HTERT RPE-1 (cell line): ENCODE measurements around the gene AGO3.
"Not testable (repeated sequence)": the region's sequence is repeated elsewhere in the genome, so short reads cannot be mapped to it uniquely, and the experiment has no call there.

Experiments
- in situ Hi-C: fragments of 300-500 bp; cut with MboI; formaldehyde crosslinking; loops from 4 replicates; pipeline ENCODE4 v1.14.3; 2020; ENCODE audit warnings: low sequenced_read_pairs

Gene AGO3

DNA sequence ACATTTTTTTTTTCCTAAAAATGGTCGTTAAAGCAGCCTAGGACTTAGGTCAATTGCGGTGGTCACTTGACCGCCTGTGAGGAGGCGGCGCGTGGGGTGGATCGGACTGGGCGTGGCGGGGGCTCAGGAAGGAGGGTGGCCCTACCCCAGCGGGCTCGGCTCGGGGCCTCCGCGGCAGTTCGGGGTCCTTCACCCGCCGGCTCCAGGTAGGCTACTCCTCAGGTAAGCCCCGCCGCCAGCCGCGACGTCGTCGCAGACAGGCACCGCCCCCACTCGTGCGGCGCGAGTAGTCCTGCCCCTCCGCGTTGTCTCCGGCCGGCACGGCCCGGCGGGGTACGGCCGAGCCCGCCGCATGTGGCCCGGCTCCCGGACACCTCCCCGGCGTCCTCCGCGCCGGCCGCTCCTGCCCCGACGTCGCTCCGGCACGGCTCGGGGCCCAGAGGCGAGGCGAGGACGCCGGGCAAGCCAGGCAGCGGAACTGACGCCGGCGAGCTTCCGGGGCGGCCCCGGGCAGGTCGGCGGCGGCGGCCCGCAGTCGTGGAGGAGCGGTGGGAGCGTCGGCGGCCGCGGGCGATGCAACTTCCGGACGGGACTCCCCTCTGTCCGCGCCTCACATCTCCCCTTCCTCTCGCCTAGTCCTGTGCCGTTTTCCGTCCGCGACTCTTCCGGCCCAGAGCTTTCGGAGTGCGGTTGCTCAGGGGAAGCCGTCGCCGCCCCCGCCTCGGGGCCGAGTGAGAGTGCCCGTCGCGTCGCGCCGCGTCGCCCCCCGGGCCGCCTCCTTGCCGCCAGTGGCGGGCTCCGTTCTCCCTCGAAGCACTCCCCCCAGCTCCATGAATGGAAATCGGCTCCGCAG, at the start of gene AGO3:
TSS of gene AGO3 (plus strand) at position 513 of the 853 bp plus-strand sequence. CDS start at position 835, 322 bp downstream.
- in situ Hi-C loops = no loop called here

DNA sequence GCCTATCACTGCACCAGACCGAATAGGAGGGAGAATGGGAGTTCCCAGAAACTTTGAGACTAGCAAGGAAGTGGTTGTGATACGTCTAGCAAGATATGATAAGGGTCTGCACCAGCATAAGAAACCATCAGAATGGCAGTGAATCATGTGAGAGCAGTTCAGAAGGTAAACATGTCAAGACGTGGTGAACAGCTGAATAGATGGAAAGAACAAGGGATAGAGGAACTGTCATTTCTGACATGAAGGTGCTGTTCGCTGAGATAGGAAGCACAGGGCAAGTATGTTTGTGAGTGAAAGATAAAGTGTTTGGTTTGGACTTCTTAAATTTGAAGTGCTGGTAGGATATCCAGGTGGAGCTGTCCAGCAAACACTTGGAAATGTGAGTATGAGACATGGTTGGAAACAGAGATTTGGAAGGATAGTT, 49.0 kb upstream of the AGO3 start:
- in situ Hi-C loops = no loop called here

GRCh38 chr1:35882586-35882944, 48.3 kb upstream of the AGO3 start:
- in situ Hi-C loops = no loop called here

- in situ Hi-C loops = no loop called here
These were observed 47.8 kb upstream of the AGO3 start, which contains the start of gene AGO1 for GRCh38 chr1:35882945-35883634. Gene AGO1 (plus strand): TSS chr1:35883209. CDS start chr1:35883422, 213 bp downstream.

- in situ Hi-C loops = no loop called here
These were observed 47.2 kb upstream of the AGO3 start for GRCh38 chr1:35883635-35884101.

- in situ Hi-C loops = no loop called here
These were observed 46.0 kb upstream of the AGO3 start for GRCh38 chr1:35884934-35885333.

DNA sequence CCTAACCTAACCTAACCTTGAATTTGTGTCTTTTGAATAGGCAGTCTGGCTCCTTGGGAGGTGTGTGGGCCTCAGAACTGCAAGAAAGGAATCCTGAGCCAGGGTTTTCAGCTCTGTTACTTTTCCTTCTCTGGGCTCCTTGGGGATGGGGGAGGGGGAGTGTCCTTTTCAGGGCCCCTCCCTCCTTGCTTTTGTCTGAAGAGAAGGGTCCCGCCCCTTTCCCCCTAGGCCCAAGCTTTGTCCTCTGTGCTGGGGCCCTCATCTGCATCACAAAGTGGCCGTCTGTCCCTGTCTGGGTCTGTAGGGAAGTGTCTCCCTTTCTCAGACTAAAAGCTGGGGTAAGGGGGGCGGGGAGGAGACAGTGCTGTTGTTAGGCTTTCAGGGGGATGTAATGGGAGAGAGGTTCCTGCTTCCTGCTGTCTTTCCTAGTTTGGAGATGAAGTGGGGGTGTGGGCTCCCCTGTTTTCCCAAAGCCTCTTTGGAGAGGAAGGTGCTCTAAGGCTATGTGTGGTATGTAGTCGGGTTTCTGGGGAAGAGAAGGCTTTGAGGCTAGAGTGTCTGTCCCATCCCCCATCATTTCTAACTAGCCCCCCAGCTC, 44.8 kb upstream of the AGO3 start:
- in situ Hi-C loops = no loop called here

GRCh38 chr1:35886577-35887431, 44.1 kb upstream of the AGO3 start:
- in situ Hi-C loops = no loop called here

DNA sequence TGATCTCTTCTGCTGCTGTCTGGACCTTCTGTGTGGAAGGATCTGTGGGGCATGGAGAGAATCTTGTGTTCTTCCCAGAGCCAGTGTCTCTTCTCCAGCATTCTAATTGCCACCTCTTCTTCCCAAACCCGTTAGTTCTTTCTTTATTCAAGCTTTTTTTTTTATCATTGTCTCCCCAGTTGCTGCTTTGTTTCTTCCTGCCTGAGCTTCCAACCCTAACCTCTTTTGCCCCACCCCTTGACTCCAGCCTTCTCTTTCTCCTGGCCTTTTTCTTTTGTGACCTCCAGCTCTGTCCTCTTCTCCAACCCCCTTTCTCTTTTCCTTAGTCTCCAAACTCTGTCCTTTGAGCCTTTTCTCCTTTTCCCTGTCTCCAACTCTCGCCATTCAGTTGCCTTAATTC, 43.4 kb upstream of the AGO3 start:
- in situ Hi-C loops = no loop called here

DNA sequence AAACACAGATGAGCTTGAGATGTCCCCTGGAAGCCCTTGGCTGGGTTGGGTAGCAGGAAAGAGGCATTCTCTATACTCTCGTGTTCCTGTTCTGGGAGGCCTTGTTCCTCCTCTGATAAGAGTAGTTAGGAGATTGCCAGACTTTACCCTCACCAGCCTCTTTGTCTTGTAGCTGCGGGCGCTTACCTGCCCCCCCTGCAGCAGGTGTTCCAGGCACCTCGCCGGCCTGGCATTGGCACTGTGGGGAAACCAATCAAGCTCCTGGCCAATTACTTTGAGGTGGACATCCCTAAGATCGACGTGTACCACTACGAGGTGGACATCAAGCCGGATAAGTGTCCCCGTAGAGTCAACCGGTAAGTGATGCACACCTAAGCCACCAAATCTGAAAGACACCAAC, 42.6 kb upstream of the AGO3 start:
- in situ Hi-C loops = no loop called here

DNA sequence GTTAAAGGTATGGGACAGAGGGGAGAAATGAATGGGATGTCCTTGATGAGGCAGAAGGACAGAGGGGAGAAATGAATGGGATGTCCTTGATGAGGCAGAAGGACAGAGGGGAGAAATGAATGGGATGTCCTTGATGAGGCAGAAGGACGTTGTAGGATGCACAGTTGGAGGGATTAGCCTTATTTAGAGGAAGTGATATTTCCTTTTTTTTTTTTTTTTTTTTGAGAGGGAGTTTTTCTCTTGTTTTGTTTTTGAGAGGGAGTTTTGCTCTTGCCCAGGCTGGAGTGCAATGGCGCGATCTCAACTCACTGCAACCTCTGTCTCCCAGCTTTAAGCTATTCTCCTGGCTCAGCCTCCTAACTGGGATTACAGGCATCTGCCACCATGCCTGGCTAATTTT, 41.9 kb upstream of the AGO3 start:
- in situ Hi-C loops = not testable (repeated sequence)

- in situ Hi-C loops = no loop called here
These were observed 37.6 kb upstream of the AGO3 start for GRCh38 chr1:35893051-35893879.

GRCh38 chr1:35894183-35894582, 36.7 kb upstream of the AGO3 start:
- in situ Hi-C loops = no loop called here

GRCh38 chr1:35894656-35895055, 36.2 kb upstream of the AGO3 start:
- in situ Hi-C loops = no loop called here

DNA sequence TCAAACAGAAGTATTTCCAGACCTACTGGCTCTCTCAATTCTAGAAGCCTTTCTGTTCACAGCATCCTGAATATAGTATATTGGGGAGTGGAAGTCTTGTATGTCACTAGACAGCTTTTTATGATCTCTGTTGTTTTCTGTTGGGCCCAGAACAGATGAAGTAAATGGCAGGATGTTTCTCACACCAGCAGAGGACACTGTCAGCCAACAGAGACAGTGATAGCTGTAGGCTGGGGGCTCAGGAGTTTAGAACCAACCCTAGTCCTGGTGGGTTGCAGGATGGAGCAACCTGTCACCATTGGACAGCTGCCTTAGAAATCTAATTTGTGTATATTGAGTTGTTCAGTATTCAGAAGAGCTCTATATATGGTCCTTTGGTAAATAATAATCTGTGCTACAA, 31.0 kb upstream of the AGO3 start:
- in situ Hi-C loops = no loop called here

- in situ Hi-C loops = no loop called here
These were observed 29.7 kb upstream of the AGO3 start for GRCh38 chr1:35901235-35901634.

- in situ Hi-C loops = no loop called here
These were observed 28.2 kb upstream of the AGO3 start for GRCh38 chr1:35902671-35903070.

DNA sequence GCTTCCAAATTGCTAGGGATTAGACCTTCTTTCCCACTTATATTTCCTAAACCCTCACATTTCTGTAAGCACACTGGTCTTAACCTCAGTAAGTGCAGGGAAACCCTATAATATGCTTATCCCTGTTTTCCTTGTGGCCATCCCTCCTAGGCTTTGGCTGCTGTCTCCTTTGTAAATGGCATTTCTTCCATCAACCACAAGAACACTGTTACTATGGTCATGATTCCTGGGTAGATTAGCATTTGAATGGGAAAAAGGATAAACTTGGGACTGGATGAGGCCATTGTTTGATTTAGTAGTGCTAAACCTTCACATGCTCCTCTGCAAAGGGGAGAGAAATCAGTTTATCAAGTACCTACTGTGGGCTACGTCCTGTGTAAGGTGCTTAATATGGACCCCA, 16.2 kb upstream of the AGO3 start:
- in situ Hi-C loops = no loop called here

- in situ Hi-C loops = no loop called here
These were observed 15.2 kb upstream of the AGO3 start for GRCh38 chr1:35915693-35916092.

GRCh38 chr1:35923791-35924221, 7.1 kb upstream of the AGO3 start:
- in situ Hi-C loops = no loop called here
